Gastrocnemius medialis (tissue), 4 donors: ENCODE data around the gene FCGR3B. TPM values are rescaled to one million over a fixed set of nuclear protein-coding genes. Genes with fewer than 3 reads are reported as not detected.
"Not testable (repeated sequence)": the region's sequence is repeated elsewhere in the genome, so short reads cannot be mapped to it uniquely, and the experiment has no call there.

ENCODE experiments used
- ATAC-seq, 2 donors: fragments of 150-250 bp; one replicate each; pipeline ENCODE4 v1.9.1; 2016
- DNase-seq, 2 donors: peaks; one replicate each; pipeline ENCODE4 v3.0.0-alpha.2; 2019
- H3K27ac ChIP-seq, 4 donors: fragments of 200-600 bp; sonication (generic); 1 replicate in 1 of 4; 2 replicates in 3 of 4; pipeline ENCODE4 v1.5.1; 2016 to 2018; ENCODE audit warnings: mild to moderate bottlenecking in 2 of 4, moderate library complexity in 1 of 4
- H3K27me3 ChIP-seq, 3 donors: fragments of 200-600 bp; sonication (generic) in 2 of 3; 1 replicate in 1 of 3; 2 replicates in 2 of 3; pipeline versions ENCODE4 v1.5.1 to v1.6.0; 2016 to 2019; ENCODE audit warnings: mild to moderate bottlenecking in 1 of 3, moderate library complexity in 1 of 3
- H3K36me3 ChIP-seq, 2 donors: fragments of 200-600 bp; sonication (generic) in 1 of 2; one replicate each; pipeline ENCODE4 v1.5.1; 2017 to 2018
- H3K4me1 ChIP-seq, 2 donors: fragments of 200-600 bp; sonication (generic) in 1 of 2; one replicate each; pipeline ENCODE4 v1.5.1; 2016 to 2017; ENCODE audit warnings: mild to moderate bottlenecking in 2 of 2
- H3K4me3 ChIP-seq, 4 donors: fragments of 200-600 bp; sonication (generic) in 3 of 4; 1 replicate in 1 of 4; 2 replicates in 3 of 4; pipeline ENCODE4 v1.5.1; 2016 to 2019; ENCODE audit warnings: mild to moderate bottlenecking in 2 of 4
- H3K9me3 ChIP-seq, 3 donors: fragments of 200-600 bp; sonication (generic) in 2 of 3; 1 replicate in 1 of 3; 2 replicates in 2 of 3; pipeline ENCODE4 v1.5.1; 2016 to 2019
- POLR2A ChIP-seq, 2 donors: fragments of 450-650 bp; IDR thresholded peaks; one replicate each; pipeline ENCODE4 v1.6.1; 2017; ENCODE audit warnings: antibody characterized with exemption in 2 of 2, mild to moderate bottlenecking in 2 of 2, moderate library complexity in 2 of 2
- in situ Hi-C, 4 donors: fragments of 200-750 bp; cut with MboI; loops; one replicate each; pipeline versions ENCODE4 v1.15.0 to v1.8.0; 2017; ENCODE audit warnings: low sequenced_read_pairs in 4 of 4
- intact Hi-C: fragments of 100-400 bp; cut with DNase I; formaldehyde crosslinking; loops from one replicate; pipeline ENCODE4 v1.15.1; 2023; ENCODE audit warnings: low total_unique reads
- total RNA-seq, 4 donors: library from RNA; depleted of rRNA; stranded (reverse); fragments of >200 nt; gene quantifications; one replicate each; pipeline versions ENCODE4 v1.1.0 to v1.2.3, GENCODE V29; 2016
- TF ChIP-seq, protein P1 (sequence below), 5 experiments: fragments of 450-650 bp in 3 of 5; fragments of 200-600 bp in 2 of 5; sonication (generic) in 2 of 5; IDR thresholded peaks in 4 of 5; conservative IDR thresholded peaks in 1 of 5; 1 replicate in 4 of 5; 2 replicates in 1 of 5; pipeline ENCODE4 v1.5.1; 2016 to 2019; ENCODE audit warnings: antibody characterized with exemption in 5 of 5, mild to moderate bottlenecking in 3 of 5, moderate library complexity in 3 of 5

Gene FCGR3B
- total RNA-seq: 1 to 10 TPM in 1 of 4 donors, under 1 TPM in 3; 0.38 to 1.2 (median 0.42) TPM

GRCh38 chr1:161631076-161631475 is at the start of gene FCGR3B:
Gene FCGR3B, minus strand, starts transcription at chr1:161631176. Its CDS starts 82 bp downstream, at chr1:161631094.
- Histone ChIP-seq H3K36me3 (no peaks in the 10 kb centered on the region), H3K4me3 (no peak within 1 kb of the TSS), H3K4me1 (no peaks in the 10 kb centered on the region), H3K27ac (no peak within 1 kb of the TSS), H3K27me3 (no peaks in the 10 kb centered on the region), H3K9me3 (no peaks in the 10 kb centered on the region)
- in situ Hi-C loops (no loop called here), intact Hi-C loops (no loop called here)
- ATAC-seq: no peak
- DNase-seq: no peak
- TF ChIP-seq, protein P1, sequence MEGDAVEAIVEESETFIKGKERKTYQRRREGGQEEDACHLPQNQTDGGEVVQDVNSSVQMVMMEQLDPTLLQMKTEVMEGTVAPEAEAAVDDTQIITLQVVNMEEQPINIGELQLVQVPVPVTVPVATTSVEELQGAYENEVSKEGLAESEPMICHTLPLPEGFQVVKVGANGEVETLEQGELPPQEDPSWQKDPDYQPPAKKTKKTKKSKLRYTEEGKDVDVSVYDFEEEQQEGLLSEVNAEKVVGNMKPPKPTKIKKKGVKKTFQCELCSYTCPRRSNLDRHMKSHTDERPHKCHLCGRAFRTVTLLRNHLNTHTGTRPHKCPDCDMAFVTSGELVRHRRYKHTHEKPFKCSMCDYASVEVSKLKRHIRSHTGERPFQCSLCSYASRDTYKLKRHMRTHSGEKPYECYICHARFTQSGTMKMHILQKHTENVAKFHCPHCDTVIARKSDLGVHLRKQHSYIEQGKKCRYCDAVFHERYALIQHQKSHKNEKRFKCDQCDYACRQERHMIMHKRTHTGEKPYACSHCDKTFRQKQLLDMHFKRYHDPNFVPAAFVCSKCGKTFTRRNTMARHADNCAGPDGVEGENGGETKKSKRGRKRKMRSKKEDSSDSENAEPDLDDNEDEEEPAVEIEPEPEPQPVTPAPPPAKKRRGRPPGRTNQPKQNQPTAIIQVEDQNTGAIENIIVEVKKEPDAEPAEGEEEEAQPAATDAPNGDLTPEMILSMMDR (IDR thresholded peaks at IDR 0.05 in 4 of 5, conservative IDR thresholded peaks at IDR 0.05 in 1 of 5): no peak
- no peak for TF ChIP-seq POLR2A (IDR thresholded peaks at IDR 0.05)

- intact Hi-C loops: no loop called here
- Histone ChIP-seq H3K36me3 (no peaks in the 10 kb centered on the region), H3K4me1 (no peaks in the 10 kb centered on the region), H3K9me3 (no peaks in the 10 kb centered on the region), H3K27me3 (no peaks in the 10 kb centered on the region), H3K27ac (no peak overlapping the region), H3K4me3 (no peak overlapping the region)
- TF ChIP-seq, protein P1 (IDR thresholded peaks at IDR 0.05 in 4 of 5, conservative IDR thresholded peaks at IDR 0.05 in 1 of 5): no peak
- TF ChIP-seq POLR2A (IDR thresholded peaks at IDR 0.05): no peak
- in situ Hi-C loops: no loop called here
- no peak for DNase-seq
- no peak for ATAC-seq
Observed at GRCh38 chr1:161678500-161678899, 47.5 kb upstream of the FCGR3B start.

DNA sequence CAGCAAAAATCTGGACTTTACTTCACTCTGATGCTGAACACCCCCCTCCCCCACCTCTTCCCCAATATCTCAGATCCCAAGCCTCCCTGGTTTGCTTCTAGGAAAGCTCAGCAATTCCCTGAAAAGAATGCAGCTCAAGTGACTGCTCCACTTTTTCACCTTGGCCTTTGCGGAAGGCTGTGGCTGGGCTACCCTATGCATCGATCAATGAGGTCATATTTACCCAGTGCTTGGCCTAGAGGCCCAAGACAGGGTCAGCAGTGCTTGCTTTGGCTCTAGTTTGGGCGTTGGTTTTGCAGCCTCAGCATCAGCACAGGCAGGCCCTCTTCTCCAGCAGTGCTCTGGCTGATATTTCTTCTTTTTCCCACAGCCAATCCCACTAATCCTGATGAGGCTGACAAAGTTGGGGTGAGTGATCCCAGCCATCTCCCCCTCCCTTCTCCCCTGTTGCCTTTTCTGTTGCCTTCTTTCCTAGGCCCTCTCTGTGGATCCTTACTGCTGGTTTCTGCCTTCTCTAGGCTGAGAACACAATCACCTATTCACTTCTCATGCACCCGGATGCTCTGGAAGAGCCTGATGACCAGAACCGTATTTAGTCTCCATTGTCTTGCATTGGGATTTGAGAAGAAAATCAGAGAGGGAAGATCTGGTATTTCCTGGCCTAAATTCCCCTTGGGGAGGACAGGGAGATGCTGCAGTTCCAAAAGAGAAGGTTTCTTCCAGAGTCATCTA is 46.1 kb upstream of the FCGR3B start:
- H3K27me3 ChIP-seq: no peaks in the 10 kb centered on the region
- H3K36me3 ChIP-seq: no peaks in the 10 kb centered on the region
- no peak overlapping the region for H3K4me3 ChIP-seq
- TF ChIP-seq, protein P1 (IDR thresholded peaks at IDR 0.05 in 4 of 5, conservative IDR thresholded peaks at IDR 0.05 in 1 of 5): no peak
- no peak for TF ChIP-seq POLR2A (IDR thresholded peaks at IDR 0.05)
- ATAC-seq (no peak), DNase-seq (no peak)
- no peaks in the 10 kb centered on the region for H3K4me1 ChIP-seq
- intact Hi-C loops (no loop called here), in situ Hi-C loops (no loop called here)
- no peaks in the 10 kb centered on the region for H3K9me3 ChIP-seq
- no peak overlapping the region for H3K27ac ChIP-seq

DNA sequence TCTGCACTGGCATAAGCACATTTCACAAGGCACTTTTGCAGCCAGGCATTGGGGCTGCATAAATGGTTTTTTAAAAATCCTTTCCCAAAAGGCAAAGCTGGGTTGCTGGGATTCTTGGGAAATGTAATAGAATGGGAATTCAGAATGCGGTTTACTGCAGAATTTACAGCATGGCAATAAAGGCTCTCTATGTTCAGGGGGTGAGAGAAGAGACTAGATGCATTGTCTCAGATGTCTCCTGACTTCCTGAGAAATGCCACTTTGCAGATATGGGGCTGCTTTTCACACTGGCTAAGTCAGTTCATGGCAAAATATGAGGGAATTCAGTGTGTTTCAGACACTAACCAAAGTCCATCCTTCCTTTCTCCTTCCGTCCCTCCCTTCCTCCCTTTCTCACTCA is 45.5 kb upstream of the FCGR3B start:
- no peaks in the 10 kb centered on the region for H3K4me1 ChIP-seq
- in situ Hi-C loops (no loop called here), intact Hi-C loops (no loop called here)
- H3K9me3 ChIP-seq: no peaks in the 10 kb centered on the region
- no peak overlapping the region for H3K27ac ChIP-seq
- no peaks in the 10 kb centered on the region for H3K27me3 ChIP-seq
- no peaks in the 10 kb centered on the region for H3K36me3 ChIP-seq
- no peak for TF ChIP-seq POLR2A (IDR thresholded peaks at IDR 0.05)
- TF ChIP-seq, protein P1 (IDR thresholded peaks at IDR 0.05 in 4 of 5, conservative IDR thresholded peaks at IDR 0.05 in 1 of 5): no peak
- ATAC-seq: no peak
- H3K4me3 ChIP-seq: no peak overlapping the region
- DNase-seq: no peak

DNA sequence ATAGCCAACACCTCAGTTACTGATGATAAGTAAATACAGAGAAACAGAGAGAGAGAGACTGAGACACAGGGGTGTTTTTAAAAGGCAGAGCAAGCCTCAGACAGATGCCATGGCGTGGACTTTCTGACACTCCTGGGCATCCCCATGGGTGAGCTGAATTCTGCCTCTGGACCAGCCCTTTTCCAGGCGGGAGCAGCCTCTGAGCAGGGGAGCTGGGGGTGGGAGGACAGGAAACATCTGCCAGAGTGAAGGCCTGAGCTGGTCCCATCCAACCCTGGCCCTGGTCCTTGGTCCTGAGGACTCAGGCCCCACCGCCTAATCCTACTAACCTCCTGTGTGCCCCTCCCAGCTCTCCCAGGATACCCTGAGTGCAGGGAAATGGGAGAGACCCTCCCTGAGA is 43.9 kb upstream of the FCGR3B start:
- H3K27me3 ChIP-seq, H3K4me1 ChIP-seq, H3K9me3 ChIP-seq, H3K4me3 ChIP-seq, in situ Hi-C loops, intact Hi-C loops, DNase-seq, H3K27ac ChIP-seq, H3K36me3 ChIP-seq, ATAC-seq: not testable (repeated sequence)

GRCh38 chr1:161674447-161674846 is 43.5 kb upstream of the FCGR3B start:
- H3K27ac ChIP-seq, DNase-seq, H3K4me1 ChIP-seq, H3K9me3 ChIP-seq, H3K36me3 ChIP-seq, ATAC-seq, in situ Hi-C loops, H3K27me3 ChIP-seq, intact Hi-C loops, H3K4me3 ChIP-seq: not testable (repeated sequence)

GRCh38 chr1:161673437-161673836 is 42.5 kb upstream of the FCGR3B start:
- DNase-seq, ATAC-seq, H3K4me1 ChIP-seq, H3K9me3 ChIP-seq, H3K36me3 ChIP-seq, H3K4me3 ChIP-seq, H3K27ac ChIP-seq, in situ Hi-C loops, H3K27me3 ChIP-seq, intact Hi-C loops: not testable (repeated sequence)
